ENCODE data around the gene KIT.

GRCh38 chr4:54767376-54767775, 109.6 kb downstream of the KIT start:
- TF ChIP-seq EZH2 (IDR thresholded peaks at IDR 0.05) (no peak), POLR2AphosphoS5 (IDR thresholded peaks at IDR 0.05; ENCODE audit: low read depth, low read length) (no peak), EZH2phosphoT487 (IDR thresholded peaks at IDR 0.05; ENCODE audit: borderline replicate concordance) (no peak), CEBPB (IDR thresholded peaks at IDR 0.05; ENCODE audit: low read depth) (no peak), TCF7L2 (IDR thresholded peaks at IDR 0.05; ENCODE audit: borderline replicate concordance, extremely low read depth, insufficient read depth, insufficient read length) (no peak), POLR2A (IDR thresholded peaks at IDR 0.05; ENCODE audit: borderline replicate concordance, extremely low read depth, insufficient read depth, insufficient read length) (no peak), ZNF274 (IDR thresholded peaks at IDR 0.05; ENCODE audit: low read depth, low read length) (no peak), RAD21 (IDR thresholded peaks at IDR 0.05; ENCODE audit: low read depth) (no peak)
- TF ChIP-seq, protein P1, sequence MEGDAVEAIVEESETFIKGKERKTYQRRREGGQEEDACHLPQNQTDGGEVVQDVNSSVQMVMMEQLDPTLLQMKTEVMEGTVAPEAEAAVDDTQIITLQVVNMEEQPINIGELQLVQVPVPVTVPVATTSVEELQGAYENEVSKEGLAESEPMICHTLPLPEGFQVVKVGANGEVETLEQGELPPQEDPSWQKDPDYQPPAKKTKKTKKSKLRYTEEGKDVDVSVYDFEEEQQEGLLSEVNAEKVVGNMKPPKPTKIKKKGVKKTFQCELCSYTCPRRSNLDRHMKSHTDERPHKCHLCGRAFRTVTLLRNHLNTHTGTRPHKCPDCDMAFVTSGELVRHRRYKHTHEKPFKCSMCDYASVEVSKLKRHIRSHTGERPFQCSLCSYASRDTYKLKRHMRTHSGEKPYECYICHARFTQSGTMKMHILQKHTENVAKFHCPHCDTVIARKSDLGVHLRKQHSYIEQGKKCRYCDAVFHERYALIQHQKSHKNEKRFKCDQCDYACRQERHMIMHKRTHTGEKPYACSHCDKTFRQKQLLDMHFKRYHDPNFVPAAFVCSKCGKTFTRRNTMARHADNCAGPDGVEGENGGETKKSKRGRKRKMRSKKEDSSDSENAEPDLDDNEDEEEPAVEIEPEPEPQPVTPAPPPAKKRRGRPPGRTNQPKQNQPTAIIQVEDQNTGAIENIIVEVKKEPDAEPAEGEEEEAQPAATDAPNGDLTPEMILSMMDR (IDR thresholded peaks at IDR 0.05 in 2 of 3, conservative IDR thresholded peaks at IDR 0.05 in 1 of 3; ENCODE audit: borderline replicate concordance in 1 of 3, insufficient read depth in 1 of 3, low read depth in 2 of 3, low read length in 2 of 3), result no peak
- TF ChIP-seq, protein P2, sequence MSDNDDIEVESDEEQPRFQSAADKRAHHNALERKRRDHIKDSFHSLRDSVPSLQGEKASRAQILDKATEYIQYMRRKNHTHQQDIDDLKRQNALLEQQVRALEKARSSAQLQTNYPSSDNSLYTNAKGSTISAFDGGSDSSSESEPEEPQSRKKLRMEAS (IDR thresholded peaks at IDR 0.05), result no peak

All from HCT116 (cell line).